Tibial artery (tissue), 4 donors: ENCODE data around the gene THSD1.

ENCODE experiments used
- DNase-seq, 2 donors: peaks; one replicate each; pipeline ENCODE4 v3.0.0-alpha.2; 2019
- H3K27ac ChIP-seq, 2 donors: fragments of 200-600 bp; sonication (generic) in 1 of 2; 1 replicate in 1 of 2; 2 replicates in 1 of 2; pipeline ENCODE4 v1.5.1; 2018 to 2019; ENCODE audit warnings: mild to moderate bottlenecking in 1 of 2
- H3K27me3 ChIP-seq, 2 donors: fragments of 200-600 bp; sonication (generic) in 1 of 2; one replicate each; pipeline versions ENCODE4 v1.5.1 to v1.6.0; 2016 to 2019
- H3K36me3 ChIP-seq, 3 donors: fragments of 200-600 bp; sonication (generic) in 2 of 3; one replicate each; pipeline ENCODE4 v1.5.1; 2016 to 2019; ENCODE audit warnings: mild to moderate bottlenecking in 2 of 3
- H3K4me1 ChIP-seq, 4 donors: fragments of 200-600 bp; sonication (generic) in 2 of 4; 1 replicate in 3 of 4; 2 replicates in 1 of 4; pipeline ENCODE4 v1.5.1; 2016 to 2019
- H3K4me3 ChIP-seq, 2 donors: fragments of 200-600 bp; sonication (generic) in 1 of 2; 1 replicate in 1 of 2; 2 replicates in 1 of 2; pipeline ENCODE4 v1.5.1; 2018 to 2019; ENCODE audit warnings: mild to moderate bottlenecking in 2 of 2
- H3K9me3 ChIP-seq, 3 donors: fragments of 200-600 bp; sonication (generic) in 1 of 3; one replicate each; pipeline ENCODE4 v1.5.1; 2016 to 2019
- intact Hi-C: fragments of 100-400 bp; cut with DNase I; formaldehyde crosslinking; loops from one replicate; pipeline ENCODE4 v1.15.0; 2023; ENCODE audit warnings: low total_unique reads
- TF ChIP-seq, protein P1 (sequence below), 2 experiments: fragments of 200-600 bp in 1 of 2; fragments of 450-650 bp in 1 of 2; IDR thresholded peaks; one replicate each; pipeline ENCODE4 v1.5.1; 2017 to 2019; ENCODE audit warnings: antibody characterized with exemption in 2 of 2, mild to moderate bottlenecking in 1 of 2, moderate library complexity in 1 of 2

Gene THSD1

DNA sequence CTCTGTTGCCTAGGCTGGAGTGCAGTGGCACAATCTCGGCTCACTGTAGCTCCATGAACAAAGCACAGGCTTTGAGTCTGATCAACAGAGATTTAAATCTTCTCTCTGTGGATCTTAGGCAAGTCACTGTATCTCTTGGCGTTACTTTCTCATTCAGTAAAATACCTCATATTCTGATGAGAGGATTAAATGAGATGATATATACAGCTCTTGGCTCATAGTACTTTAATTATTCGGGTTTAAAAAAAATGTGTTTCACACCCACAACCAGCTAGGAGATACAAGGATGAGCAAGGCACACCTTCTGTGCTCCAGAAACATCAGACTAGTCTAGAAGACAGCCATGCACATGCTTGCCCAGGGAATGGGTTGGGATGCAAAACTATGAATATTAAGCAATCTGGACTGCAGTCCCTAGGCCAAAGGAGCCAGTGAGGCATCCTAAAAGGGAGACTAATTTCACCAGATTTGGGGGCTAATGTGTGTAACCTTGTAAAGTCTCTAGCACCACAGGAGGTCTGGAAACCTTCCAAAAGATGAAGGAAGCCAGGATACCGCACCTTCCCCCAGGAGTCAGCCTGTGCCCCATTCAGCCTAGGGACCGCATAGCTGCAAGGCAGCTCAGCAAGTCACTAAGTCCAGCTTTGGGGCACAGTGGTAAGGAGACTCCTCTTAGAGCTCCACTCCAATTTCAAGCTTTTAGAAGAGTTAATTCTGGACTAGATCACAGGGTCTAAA is 42.0 kb upstream of the THSD1 start:
- peaks cover 0 to 6% (median 0%) of the 10 kb centered on the region in 3 donors for H3K36me3 ChIP-seq
- TF ChIP-seq, protein P1, sequence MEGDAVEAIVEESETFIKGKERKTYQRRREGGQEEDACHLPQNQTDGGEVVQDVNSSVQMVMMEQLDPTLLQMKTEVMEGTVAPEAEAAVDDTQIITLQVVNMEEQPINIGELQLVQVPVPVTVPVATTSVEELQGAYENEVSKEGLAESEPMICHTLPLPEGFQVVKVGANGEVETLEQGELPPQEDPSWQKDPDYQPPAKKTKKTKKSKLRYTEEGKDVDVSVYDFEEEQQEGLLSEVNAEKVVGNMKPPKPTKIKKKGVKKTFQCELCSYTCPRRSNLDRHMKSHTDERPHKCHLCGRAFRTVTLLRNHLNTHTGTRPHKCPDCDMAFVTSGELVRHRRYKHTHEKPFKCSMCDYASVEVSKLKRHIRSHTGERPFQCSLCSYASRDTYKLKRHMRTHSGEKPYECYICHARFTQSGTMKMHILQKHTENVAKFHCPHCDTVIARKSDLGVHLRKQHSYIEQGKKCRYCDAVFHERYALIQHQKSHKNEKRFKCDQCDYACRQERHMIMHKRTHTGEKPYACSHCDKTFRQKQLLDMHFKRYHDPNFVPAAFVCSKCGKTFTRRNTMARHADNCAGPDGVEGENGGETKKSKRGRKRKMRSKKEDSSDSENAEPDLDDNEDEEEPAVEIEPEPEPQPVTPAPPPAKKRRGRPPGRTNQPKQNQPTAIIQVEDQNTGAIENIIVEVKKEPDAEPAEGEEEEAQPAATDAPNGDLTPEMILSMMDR (IDR thresholded peaks at IDR 0.05), result no peak
- intact Hi-C loops, result no loop called here
- DNase-seq, result no peak
- no peak overlapping the region for H3K27ac ChIP-seq
- no peaks in the 10 kb centered on the region for H3K27me3 ChIP-seq
- peaks cover 0 to 29% (median 17%) of the 10 kb centered on the region in 4 donors for H3K4me1 ChIP-seq
- H3K9me3 ChIP-seq, result no peaks in the 10 kb centered on the region
- H3K4me3 ChIP-seq, result no peak overlapping the region

DNA sequence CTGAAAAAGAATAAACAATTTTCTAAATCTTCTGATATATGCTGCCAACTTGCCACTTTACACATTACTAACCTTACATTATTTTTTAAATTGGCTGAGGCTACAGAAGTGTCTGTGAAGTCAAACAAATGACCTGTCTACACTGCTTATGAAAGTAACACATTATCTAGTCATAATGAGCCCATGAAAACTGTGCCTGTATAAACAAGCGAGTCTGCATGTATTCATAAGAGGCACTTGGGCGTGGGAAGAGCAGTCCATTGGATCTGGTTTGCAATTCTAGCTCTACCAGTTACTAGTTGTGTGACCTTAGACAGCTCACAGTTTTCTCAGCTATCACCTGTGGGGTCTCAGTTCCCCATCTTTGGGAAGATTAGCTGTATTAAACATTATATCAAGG is 41.4 kb upstream of the THSD1 start:
- Histone ChIP-seq H3K9me3 (no peaks in the 10 kb centered on the region), H3K4me3 (no peak overlapping the region), H3K4me1 (peaks cover 0 to 29% (median 17%) of the 10 kb centered on the region in 4 donors), H3K36me3 (peaks cover 0 to 6% (median under 1%) of the 10 kb centered on the region in 3 donors), H3K27ac (no peak overlapping the region), H3K27me3 (no peaks in the 10 kb centered on the region)
- intact Hi-C loops, result no loop called here
- DNase-seq, result no peak
- TF ChIP-seq, protein P1 (IDR thresholded peaks at IDR 0.05), result no peak

DNA sequence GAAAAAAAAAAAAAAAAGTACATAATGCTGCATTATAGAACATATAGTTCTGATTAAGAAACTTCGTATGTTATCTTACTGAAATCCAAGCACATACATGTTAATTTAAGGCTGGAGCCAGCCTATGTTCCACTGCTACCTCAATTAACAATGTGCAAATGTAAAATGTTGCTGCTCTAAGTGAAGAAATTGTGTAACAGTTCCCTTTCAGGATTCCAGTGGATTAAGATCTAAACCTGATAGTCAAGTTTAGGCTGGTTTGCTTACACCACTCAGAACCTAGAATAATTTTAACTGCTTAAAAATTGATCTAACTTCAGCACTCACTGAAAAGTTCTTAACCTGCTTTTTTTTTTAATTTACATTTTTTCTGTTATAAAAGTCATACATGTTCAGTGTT is 40.3 kb upstream of the THSD1 start:
- intact Hi-C loops, result no loop called here
- no peak overlapping the region for H3K27ac ChIP-seq

DNA sequence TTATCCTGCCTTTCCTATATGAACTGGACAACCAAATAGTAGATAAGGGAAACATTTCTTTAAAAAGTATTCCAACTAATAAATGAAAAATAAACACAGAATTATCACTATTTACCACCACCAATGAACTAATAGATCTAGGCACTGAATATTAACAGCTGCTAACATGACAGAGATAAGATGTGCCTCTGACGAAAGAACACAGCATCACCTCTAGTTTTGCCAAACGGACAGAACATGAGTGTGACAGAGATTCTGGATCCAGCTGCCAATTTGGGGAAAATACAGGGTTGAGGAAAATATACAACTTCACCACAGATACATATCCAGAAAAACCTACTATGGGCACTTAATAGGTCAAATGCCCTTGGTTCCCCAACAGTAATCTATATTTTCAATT is 26.5 kb upstream of the THSD1 start:
- no peak for DNase-seq
- H3K4me3 ChIP-seq, result no peak overlapping the region
- TF ChIP-seq, protein P1 (IDR thresholded peaks at IDR 0.05), result no peak
- intact Hi-C loops, result no loop called here
- H3K9me3 ChIP-seq, result no peaks in the 10 kb centered on the region
- H3K36me3 ChIP-seq, result peaks cover 40 to 76% (median 53%) of the 10 kb centered on the region in 3 donors
- H3K27ac ChIP-seq, result no peak overlapping the region
- H3K27me3 ChIP-seq, result no peaks in the 10 kb centered on the region
- H3K4me1 ChIP-seq, result no peaks in the 10 kb centered on the region

More for the DNA sequence above, 40.3 kb upstream of the THSD1 start:
- Histone ChIP-seq H3K36me3 (peaks cover 3 to 15% (median 11%) of the 10 kb centered on the region in 3 donors), H3K4me1 (peaks cover 0 to 29% (median 17%) of the 10 kb centered on the region in 4 donors), H3K9me3 (no peaks in the 10 kb centered on the region), H3K4me3 (no peak overlapping the region), H3K27me3 (no peaks in the 10 kb centered on the region)
- TF ChIP-seq, protein P1 (IDR thresholded peaks at IDR 0.05), result no peak
- DNase-seq, result no peak

DNA sequence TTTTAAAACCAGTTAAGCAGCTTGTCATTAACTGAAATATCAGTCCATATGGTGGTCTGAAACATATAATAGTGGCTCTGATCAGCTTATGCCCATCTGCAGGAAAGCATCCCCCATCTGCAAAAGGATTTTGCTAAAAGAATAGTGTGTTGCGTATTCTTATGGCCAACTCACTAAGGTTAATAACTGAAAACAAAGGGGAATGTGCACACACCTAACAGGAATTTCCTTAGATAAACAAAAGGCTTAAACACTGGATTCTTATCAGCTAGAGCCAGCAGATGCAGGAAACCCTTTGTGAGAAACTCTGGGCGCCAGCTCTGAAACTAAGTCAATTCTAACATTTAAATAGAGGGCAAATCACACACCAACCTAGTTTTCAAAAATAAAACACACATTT is 22.3 kb upstream of the THSD1 start:
- intact Hi-C loops, result no loop called here
- Histone ChIP-seq H3K27me3 (no peaks in the 10 kb centered on the region), H3K27ac (no peak overlapping the region), H3K4me1 (no peaks in the 10 kb centered on the region), H3K36me3 (peaks cover 61 to 86% (median 64%) of the 10 kb centered on the region in 3 donors), H3K4me3 (no peak overlapping the region), H3K9me3 (no peaks in the 10 kb centered on the region)
- TF ChIP-seq, protein P1 (IDR thresholded peaks at IDR 0.05), result no peak
- DNase-seq, result no peak
